Smooth muscle cell of the brain vasculature (primary cell): ENCODE data around the gene DCST2.

Experiments
- DNase-seq: peaks from one replicate; pipeline ENCODE4 v3.0.0-alpha.2; 2012; ENCODE audit warnings: low read depth, low spot score

Gene DCST2

DNA sequence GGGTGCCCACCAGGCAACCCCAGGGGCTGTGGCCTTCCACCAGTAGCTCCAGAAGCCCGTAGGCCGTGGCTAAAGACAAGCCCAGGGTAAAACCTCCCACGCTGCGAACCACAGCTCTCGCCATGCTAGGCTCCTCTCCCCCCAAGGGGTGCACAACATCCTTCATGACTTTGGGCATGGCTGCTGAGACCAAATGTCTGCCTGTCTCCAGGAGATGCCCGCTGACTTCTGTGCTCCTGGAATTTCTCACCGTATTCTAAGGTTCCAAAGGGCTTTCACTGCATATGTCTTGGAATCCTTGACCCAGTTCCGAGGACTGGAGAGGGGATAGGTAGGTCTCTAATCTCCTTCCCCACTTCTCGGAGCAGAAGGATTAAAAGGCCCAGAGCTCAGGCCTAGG lies at the start of gene DCST2, which contains the start of gene DCST1:
DCST2 (minus strand) TSS at position 258 of the 400 bp plus-strand sequence; CDS start at position 178, 80 bp downstream.
DCST1 (plus strand) TSS at position 301 of the 400 bp plus-strand sequence. CDS start 213 bp downstream, outside the sequence.
- no peak for DNase-seq

DNA sequence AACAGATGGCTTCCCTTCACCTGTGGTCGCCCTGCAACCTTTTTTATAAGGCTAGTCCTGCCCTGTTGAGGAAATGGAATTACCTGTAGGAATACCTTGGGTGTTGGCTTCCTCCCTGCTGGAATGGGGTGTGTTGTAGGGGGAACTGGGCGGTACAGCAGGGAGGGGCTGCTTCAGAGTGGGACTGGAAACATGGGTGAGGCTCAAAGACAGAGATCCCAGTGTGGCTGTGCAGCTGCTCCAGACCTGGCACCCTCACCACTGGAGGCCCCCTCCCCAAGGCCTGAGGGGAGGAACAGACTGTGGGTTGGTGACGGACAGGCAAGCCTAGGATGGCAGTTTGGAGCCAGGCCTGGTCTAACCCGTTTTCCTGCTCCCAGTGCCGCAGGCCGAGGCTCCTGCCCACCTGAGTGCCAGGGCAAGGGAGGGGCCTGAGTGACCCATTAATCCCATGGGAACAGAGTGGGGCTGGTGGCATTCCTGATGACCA lies 49.5 kb upstream of the DCST2 start:
- no peak for DNase-seq

DNA sequence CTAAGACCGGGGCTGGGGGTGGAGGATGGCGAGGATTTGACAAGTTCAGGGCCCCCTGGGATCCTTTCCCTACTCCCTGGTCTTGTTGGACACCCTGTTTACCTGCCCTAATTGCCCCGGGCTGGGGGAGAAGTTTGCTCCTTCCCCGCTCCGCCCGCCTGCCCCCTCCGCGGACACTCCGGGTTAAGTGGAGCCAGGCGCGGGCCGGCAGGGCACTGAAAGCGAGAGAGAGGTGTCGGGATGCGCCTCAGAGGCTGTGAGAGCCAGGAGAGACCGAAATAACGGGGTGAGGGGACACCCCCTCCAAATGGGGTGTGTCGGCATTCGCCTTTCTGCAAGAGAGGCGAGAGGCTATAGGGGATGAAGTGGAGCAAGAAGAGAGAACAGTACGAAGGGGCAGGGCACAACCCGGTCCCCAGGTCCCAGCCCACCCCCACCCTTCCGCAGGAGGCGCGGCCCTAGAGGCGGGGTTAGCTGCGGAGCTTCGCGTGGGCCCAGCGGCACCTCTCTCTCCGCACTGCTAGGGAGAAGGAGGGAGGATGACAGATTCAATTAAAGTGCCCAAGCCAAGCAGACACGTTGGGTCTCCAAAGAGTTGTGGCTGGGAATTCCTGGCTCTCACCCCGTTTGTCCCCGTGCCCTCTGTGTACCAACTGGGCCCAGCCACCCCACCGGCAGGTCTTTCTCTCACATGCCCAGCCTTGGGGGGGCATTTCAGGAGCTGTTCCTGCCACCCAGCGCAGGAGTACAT lies 48.9 kb upstream of the DCST2 start:
- DNase-seq, result no peak

DNA sequence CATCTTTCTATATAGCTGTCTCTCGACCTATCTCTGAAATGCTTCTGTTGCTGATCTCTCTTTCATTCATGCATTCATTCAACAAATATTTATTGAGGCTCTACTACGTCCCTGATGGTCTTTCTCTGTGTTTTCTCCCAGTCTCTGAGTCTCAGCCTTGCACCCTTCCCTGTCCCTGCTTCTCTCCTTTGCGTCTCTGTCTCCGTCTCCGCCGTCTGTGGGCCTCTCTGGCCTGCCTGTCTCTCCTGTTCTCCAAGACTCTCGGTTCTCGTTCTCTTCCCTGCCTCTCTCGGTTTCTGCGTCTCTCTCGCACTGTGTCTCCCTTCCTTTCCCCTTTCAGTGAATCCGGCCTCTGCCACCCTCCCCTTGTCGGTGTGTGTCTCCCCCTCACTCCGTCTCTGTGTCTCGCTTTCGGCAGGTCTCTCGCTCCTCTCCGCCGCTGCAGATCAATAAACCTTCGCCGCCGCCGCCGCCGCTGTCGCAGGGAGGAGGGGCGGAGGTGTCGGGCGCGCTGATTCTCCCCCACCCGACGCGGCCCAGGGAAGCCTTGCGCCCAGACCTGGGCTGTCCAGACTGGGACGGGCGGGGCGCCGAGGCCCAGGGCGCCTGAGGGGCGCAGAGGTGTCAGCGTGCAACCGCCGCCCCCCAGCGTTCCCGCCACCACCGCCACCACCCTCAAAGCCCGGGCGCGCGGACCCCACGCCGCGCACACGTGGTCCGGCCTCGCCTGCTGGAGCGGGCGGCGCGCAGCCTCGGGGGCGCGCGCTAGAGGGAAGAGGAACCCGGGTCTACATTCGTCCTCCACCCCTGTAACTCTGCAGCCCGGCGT lies 48.1 kb upstream of the DCST2 start:
- DNase-seq, result no peak

DNA sequence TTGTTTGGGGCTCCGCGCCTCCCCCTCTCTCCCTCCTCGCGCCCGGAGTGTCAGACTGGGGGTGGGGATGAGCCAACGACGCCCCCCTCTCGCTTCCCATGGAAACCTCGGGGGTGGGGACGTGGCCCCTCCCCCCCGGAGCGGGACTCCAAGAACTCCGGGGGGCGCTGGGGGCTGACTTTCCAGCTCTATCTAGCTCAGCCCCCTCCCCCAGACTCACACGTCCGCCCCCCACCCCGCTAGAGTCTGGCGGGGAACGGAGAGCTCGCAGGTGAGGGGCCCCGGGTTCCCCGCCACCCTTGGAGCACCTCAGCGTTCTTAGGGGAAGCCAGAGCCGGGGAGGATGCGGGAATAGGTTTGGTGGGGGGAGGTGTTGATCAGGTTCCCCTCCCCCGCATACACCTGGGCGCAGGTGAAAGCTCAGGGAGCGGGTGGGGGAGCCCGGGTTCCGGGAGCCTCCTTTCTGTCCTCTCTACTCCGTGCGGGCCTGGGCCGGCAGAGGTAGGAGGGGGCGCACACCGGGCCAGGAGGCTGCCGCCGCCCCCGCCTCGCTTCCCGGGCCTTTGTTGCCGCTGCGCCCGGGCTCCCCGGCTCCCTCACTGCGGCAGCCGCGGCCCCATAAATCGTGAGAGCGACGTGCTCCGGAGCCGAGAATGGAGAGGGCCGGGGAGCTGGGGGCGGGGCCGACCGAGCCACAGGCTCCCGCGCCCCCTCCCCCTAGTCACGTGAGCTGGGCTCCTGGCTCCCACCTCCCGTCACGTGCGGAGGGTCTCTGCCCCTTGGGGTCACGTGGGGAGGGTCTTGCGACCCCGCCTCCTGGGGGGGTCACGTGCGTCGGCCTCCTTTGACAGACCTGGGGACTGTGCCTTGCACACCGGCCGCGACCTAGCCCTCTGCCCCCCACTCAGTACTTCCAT lies 47.0 kb upstream of the DCST2 start:
- no peak for DNase-seq

DNA sequence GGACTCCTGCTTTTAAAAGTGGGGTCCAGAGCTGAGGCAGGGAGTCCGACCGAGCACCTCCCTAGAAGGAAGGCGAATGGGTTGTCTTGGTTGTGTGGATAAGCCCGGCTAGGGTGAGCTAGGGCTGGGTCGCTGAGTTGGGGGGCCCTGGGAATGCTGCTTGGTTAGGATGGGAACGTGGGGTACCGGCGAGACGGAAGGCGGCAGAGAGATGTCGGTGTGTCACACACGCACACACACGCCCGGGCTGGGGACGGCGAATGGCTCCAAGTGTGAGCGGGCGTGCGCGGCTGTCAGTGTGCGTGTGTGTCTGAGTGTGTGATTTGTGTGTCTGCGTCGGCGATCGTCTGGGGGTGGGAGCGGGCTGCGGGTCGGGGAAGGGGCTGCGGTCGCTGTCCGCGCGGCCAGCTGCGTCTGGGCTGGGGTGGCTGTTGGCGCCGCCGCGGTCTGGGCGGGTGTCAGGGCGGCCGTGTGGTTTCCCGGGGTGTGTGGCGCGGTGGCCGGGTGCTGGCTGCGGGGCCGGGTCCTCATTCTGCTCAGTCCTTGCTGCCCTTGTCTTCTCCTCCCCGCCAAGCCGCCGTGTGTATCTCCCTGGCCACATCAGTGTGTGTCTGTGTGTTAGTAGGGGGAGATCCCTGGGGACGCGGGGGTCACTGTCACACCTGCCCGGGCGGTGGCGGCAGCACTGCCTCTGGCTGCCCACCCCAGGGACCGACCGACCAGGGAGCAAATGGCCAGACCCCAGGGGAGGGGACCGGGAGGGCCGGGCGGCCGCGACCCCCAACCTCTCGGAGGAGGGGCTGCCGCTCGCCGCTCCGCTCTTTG lies 46.1 kb upstream of the DCST2 start:
- DNase-seq, result no peak

DNA sequence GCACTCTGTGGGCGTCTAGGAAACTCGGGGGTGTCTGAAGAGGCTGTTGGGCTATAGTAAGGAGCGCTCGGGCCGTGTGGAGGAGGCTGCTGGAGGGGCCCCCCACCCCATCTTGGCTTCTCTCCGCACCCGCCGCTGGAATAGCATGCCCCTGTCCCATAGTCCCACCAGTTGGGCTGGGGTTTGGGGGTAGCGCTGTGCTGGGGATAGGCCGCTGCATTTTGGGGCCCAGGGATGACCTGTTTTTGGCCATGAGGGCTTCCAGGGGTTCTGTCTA lies 45.6 kb upstream of the DCST2 start:
- no peak for DNase-seq

DNA sequence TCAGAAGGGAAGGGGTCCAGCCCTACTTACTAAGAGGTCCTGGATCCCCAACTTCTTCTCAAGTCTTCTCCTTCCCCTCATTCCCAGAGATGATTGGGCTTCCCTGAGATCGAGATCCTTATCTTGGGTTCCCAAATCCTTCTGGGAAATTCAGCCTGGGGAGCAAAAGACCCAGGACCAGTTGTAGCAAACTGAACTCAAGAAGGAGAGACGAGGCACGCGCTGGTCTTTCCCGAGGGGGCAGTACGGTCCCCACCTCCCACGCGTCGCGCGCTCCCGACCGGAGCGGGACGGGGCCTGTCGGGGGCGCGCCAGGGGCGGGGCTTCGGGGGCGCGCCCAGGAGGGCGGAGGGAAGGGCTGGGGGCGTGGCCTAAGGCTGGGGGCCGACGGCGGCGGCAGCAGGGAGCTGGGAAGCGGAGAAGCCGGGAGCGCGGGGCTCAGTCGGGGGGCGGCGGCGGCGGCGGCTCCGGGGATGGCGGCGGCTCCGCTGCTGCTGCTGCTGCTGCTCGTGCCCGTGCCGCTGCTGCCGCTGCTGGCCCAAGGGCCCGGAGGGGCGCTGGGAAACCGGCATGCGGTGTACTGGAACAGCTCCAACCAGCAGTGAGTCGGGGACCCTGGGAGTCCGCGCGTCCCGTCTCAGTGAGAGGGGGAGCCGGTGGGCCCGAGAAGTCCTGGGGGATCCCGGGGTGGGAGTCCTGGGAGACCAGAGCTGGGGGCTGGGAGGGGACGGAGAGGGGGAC lies 45.1 kb upstream of the DCST2 start, which contains the start of gene EFNA3:
EFNA3 (plus strand) TSS at position 369 of the 741 bp plus-strand sequence; CDS start at position 474, 105 bp downstream.
- no peak for DNase-seq

DNA sequence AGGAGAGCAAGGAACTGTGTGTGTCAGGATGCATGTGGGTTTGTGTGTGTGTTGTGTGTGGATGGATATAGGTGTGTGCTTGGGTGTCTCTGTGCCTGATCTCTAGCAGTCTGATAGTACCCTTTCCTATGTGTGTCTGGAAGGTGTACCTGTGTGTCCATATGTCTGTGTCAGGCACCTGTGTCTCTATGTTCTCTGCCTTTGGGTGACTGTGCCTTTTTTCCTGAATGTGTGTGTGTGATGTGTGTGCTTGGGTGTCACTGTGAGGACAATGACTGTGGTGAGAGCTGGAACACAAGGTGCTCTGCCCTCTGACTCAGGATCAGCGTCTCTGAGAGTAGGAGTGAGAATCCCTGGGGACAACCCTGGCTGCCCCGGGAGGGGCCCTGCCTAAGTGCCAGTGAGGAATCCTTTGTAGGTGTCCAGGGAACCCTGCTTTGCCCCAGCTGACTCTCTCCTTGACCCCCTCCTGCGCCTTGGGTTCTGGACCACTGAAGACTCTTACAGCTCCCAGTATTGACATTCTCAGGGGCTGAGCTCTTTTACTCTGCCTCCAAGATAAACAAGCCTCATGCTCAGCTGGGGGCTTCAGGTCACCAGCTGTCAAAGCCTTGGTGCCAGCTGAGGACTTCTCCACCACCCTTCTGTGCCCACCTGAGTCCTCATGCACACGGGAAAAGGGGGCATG lies 44.3 kb upstream of the DCST2 start:
- DNase-seq, result no peak

DNA sequence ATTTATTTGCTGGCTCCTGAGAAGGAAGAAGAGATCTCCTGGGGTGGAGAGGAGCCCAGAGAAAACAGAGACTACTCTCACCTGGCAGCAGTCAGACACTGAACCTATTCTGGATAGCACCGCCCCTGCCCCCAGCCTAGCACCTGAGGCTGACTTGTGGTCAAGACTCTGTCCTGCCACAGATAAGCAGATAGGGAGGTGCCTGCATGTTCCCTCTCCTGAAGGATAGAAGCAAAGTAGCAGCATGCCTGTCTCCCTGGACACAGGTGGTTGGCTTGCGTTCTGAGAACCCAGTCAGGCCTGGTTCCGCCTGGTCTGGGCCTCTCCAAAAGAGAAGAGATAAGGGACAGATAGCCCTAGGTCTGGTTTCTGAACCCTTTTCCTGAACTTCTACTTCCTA lies 43.8 kb upstream of the DCST2 start:
- no peak for DNase-seq

DNA sequence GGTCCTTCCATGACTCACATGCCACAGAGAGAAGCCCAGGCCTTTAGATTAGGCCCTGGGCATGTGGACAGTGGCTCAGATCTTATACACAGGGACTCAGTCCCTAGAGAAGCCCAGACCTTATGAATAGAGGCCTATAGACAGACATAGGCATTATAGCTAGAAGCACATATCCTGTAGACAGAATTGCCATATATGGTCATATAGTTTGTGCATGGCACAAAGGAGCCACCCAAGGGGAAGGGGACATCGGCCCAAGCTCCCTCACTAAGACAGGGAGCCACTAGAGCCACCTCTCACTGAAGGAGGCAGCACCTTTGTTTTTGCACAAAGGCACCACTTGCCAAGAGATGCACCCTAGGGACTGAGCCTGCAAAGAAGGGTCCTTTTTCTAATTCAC lies 42.8 kb upstream of the DCST2 start:
- no peak for DNase-seq

DNA sequence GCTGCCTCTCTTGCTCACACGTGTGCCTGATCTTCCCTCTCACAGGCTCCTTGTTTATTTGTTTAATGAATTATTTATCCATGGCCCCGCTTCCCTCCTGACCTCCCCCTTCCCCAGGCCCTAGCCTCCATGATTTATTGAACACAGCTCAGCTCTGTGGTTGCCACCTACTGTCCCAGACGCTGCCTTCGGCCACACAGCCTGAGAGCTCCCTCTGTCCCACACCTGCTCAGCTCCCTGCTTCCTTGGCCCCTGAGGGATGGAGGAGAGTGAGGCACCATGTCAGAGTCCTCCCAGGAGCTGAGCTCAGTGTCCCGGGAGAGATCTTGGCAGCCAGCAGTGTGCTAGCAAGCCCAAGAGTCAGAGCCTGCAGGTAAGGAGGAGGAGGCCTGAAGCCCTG lies 42.0 kb upstream of the DCST2 start:
- no peak for DNase-seq

DNA sequence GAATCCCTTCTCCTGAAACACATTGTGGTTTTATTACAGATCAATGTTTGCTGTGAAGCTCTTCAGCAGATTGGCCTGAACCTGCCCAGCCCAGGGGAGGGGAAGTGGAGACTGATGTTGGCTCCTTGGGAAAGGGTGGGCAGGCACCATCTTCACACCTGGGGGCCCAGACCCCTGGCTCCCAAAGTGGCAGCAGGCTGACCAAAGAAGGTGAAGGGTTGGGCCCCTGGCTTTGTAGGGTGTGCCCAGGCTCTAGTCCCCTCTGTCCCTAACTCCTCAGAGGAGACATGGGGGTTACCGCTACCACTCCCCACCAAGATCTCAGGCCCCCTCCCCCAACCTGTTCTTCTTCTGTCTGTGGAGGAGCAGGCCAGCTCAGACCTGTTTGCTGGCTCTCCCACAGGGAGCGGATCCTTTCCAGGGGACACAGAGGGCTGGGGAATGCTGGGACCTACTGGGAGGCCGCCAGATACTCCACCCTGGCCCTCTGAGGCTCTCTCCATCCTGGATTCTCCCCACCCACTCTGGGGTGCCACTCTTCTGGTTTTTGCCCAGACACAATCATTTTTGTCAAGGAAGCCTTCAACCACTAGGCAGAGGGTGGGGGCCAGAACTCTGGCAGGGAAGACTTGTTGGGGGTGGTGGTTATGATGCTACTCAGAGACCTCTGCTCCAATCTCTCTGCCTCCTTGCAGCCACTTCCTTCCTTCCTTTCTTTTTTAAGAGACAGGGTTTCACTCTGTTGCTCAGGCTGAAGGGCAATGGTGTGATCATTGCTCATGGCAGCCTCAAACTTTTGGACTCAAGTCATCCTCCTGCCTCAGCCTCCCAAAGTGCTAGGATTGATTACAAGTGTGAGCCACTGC lies 40.0 kb upstream of the DCST2 start:
- DNase-seq, result no peak

DNA sequence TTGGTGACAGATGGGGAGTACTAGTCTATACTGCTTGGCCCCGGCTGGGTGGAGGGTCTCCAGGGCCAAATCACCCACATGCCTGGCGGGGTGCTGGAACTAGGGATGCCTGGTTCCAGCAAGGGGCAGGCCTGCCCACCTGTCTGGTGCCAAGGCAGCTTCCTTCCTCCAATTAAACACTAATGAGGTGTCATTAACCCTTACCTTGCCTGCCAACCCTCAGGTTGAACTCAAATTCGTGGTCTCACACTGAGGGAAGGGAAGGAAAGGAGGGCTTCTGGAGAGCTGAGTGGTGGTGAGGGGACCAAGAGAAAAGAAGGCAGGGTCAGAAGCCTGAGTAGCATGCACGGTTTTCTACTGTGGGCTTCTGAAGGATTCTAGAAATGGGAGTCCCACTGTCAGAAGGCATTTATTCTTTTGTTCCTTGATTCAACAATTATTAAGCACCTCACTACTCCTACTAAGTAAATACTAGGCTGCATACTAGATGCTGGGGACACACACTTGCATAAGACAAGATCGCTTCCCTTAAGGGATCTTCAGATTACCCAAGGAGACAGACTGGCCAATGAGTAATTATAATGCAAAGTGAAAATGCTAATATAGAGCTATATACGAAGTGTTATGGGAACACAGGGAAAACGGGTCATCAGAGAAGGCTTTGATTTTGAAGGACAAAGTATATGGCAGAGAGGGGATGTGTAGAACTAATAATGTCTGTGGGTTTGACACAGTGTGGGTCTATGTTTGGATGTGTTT lies 39.1 kb upstream of the DCST2 start:
- no peak for DNase-seq

DNA sequence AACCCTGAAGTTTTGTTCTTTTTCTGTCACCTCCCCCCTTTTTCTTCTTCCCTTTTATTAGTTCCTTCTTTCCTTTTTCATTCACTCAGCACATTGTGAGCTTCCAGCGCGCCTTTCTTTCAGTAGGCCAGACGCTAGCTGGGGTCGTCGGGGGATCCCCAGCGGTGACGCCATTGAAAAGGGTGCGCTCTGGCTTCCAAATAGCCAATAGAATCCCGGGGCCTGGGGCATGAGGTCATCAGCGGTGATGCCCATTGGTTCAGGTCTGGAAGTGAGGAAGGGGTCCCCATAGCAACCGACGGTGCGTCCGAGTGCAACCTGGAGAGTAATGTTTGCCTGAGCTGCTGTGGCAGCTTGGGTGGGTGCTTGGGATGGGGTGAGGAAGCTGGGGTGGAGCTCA lies 38.1 kb upstream of the DCST2 start:
- DNase-seq, result no peak

DNA sequence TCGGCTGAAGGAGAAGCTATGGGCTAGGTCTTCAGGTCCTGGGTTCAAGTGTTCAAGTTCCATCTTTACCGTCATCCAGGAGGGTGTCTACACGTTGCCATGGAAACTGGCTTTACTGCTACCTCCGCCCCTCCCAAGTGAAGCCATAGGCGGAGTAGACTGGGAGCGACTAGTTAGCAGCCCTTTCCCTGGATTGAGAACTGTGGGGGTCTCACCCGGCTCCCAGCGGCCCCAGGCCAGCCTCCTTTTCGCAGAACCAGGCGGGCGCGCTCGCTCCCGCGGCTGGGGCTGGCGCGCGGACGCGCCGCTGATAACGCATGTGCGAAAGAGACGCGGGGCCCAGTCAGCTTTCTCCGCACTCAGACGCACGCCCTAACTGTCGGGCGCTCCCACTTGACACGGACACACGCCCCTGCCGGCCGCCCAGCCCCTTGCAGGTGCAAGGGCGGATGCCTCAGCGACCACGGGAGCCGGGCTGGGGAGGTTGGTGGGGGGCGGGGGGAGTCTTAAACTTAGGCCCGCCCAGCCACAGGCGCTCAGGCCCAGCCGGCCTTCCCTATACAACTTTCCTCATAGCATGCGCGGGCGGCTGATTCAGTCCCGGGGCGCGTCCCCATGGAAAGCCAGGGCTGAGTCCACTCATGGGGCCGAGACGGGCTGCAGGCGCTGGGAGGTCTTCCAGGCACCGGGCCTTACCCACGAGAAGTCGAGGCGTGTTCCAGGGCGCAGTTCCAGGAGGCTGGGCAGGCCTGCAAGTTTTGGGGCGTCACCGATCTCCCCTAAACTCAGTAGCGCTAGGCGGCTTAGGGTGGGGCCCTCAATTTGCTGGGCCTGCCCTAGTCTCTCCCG lies 37.4 kb upstream of the DCST2 start:
- DNase-seq, result no peak

DNA sequence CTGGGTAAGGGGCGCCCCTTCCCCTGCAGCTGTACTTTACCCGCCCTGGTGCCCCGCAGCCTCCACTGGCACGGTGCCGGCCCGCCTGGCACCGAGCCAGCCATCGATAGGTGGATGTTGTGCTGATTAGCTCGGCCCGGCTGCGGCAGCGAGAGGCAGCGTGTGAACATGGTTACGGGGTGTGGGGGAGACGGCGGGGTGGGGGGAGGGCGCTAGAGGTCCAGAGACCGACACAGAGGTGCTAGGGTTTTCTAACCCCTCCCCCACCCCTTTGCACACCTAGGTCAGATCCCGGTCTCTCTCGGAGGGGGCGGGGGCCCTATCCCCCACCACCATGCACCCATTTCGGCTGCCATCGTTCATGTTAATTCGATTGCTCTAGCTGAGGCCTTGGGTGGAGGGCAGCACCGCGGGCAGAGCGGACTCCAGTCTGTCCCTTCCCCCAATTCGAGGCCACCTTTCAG lies 36.6 kb upstream of the DCST2 start:
- no peak for DNase-seq
